Parathyroid adenoma (tissue), 2 donors: ENCODE measurements around the gene YBX2.

ENCODE experiments used
- H2AFZ ChIP-seq: fragments of 300-600 bp; sonication (generic); one replicate; pipeline ENCODE4 v1.7.0; 2017; ENCODE audit warnings: antibody characterized with exemption, mild to moderate bottlenecking
- H3K27ac ChIP-seq: fragments of 300-600 bp; sonication (generic); one replicate; pipeline ENCODE4 v1.7.0; 2017
- H3K27me3 ChIP-seq: fragments of 300-600 bp; sonication (generic); one replicate; pipeline ENCODE4 v1.7.0; 2017; ENCODE audit warnings: low read length; ENCODE audit not compliant: control insufficient read depth, insufficient read depth
- H3K36me3 ChIP-seq: fragments of 300-600 bp; sonication (generic); one replicate; pipeline ENCODE4 v1.7.0; 2017; ENCODE audit warnings: low read length; ENCODE audit not compliant: control insufficient read depth, insufficient read depth
- H3K4me1 ChIP-seq: fragments of 300-600 bp; sonication (generic); one replicate; pipeline ENCODE4 v1.7.0; 2017; ENCODE audit warnings: control low read depth
- H3K4me2 ChIP-seq: fragments of 300-600 bp; sonication (generic); one replicate; pipeline ENCODE4 v1.7.0; 2017; ENCODE audit warnings: low read length
- H3K4me3 ChIP-seq: fragments of 300-600 bp; sonication (generic); one replicate; pipeline ENCODE4 v1.7.0; 2017; ENCODE audit warnings: low read depth, low read length
- H3K79me2 ChIP-seq: fragments of 300-600 bp; sonication (generic); one replicate; pipeline ENCODE4 v1.7.0; 2017; ENCODE audit warnings: control low read depth
- H3K9ac ChIP-seq: fragments of 300-600 bp; sonication (generic); one replicate; pipeline ENCODE4 v1.7.0; 2017; ENCODE audit warnings: mild to moderate bottlenecking
- H3K9me3 ChIP-seq: fragments of 300-600 bp; sonication (generic); one replicate; pipeline ENCODE4 v1.7.0; 2017; ENCODE audit warnings: low read length; ENCODE audit not compliant: control insufficient read depth
- CTCF ChIP-seq: fragments of 300-600 bp; sonication (generic); IDR thresholded peaks from one replicate; pipeline ENCODE4 v1.7.0; 2017; ENCODE audit warnings: antibody characterized with exemption, mild to moderate bottlenecking
- donor health status: primary hyperparathyroidism.

YBX2 gene

GRCh38 chr17:7328009-7328408 is 33.6 kb upstream of the YBX2 start:
- no peak overlapping the region for H3K9ac ChIP-seq

GRCh38 chr17:7327501-7327900 is 33.1 kb upstream of the YBX2 start:
- peaks cover 9% of the 10 kb centered on the region for H3K4me1 ChIP-seq
- no peaks in the 10 kb centered on the region for H3K36me3 ChIP-seq
- H3K27ac ChIP-seq, result no peak overlapping the region
- no peaks in the 10 kb centered on the region for H3K27me3 ChIP-seq
- no peak for TF ChIP-seq CTCF
- H3K9me3 ChIP-seq, result no peaks in the 10 kb centered on the region
- H3K9ac ChIP-seq, result no peak overlapping the region
- peaks cover 7% of the 10 kb centered on the region for H3K79me2 ChIP-seq
- no peak overlapping the region for H3K4me3 ChIP-seq
- H2AFZ ChIP-seq, result no peak overlapping the region
- H3K4me2 ChIP-seq, result no peak overlapping the region

More at GRCh38 chr17:7328009-7328408, 33.6 kb upstream of the YBX2 start:
- H3K79me2 ChIP-seq, result peaks cover 7% of the 10 kb centered on the region
- H3K9me3 ChIP-seq, result no peaks in the 10 kb centered on the region
- H3K27me3 ChIP-seq, result no peaks in the 10 kb centered on the region
- H3K4me1 ChIP-seq, result peaks cover 9% of the 10 kb centered on the region
- H3K27ac ChIP-seq, result peak overlapping the region; percentile 94
- no peak overlapping the region for H2AFZ ChIP-seq
- H3K36me3 ChIP-seq, result no peaks in the 10 kb centered on the region
- peak overlapping the region; percentile 95 for H3K4me3 ChIP-seq
- peak overlapping the region; percentile 97 for H3K4me2 ChIP-seq
- no peak for TF ChIP-seq CTCF

- no peak overlapping the region for H3K27ac ChIP-seq
- TF ChIP-seq CTCF, result no peak
Observed at GRCh38 chr17:7327056-7327455, 32.6 kb upstream of the YBX2 start.

GRCh38 chr17:7326186-7326585 is 31.7 kb upstream of the YBX2 start:
- Histone ChIP-seq H3K27ac (no peak overlapping the region), H2AFZ (no peak overlapping the region), H3K27me3 (no peaks in the 10 kb centered on the region), H3K4me3 (no peak overlapping the region), H3K9ac (no peak overlapping the region), H3K36me3 (no peaks in the 10 kb centered on the region), H3K4me2 (no peak overlapping the region), H3K4me1 (peaks cover 9% of the 10 kb centered on the region), H3K79me2 (peaks cover 7% of the 10 kb centered on the region), H3K9me3 (no peaks in the 10 kb centered on the region)
- TF ChIP-seq CTCF, result no peak

More at GRCh38 chr17:7327056-7327455, 32.6 kb upstream of the YBX2 start:
- Histone ChIP-seq H3K27me3 (no peaks in the 10 kb centered on the region), H3K79me2 (peaks cover 7% of the 10 kb centered on the region), H3K4me2 (no peak overlapping the region), H3K9me3 (no peaks in the 10 kb centered on the region), H3K4me1 (peaks cover 9% of the 10 kb centered on the region), H3K36me3 (no peaks in the 10 kb centered on the region), H3K9ac (no peak overlapping the region), H3K4me3 (no peak overlapping the region), H2AFZ (no peak overlapping the region)

- no peaks in the 10 kb centered on the region for H3K27me3 ChIP-seq
- H3K4me3 ChIP-seq, result no peak overlapping the region
- peaks cover 7% of the 10 kb centered on the region for H3K79me2 ChIP-seq
- H3K4me1 ChIP-seq, result peaks cover 6% of the 10 kb centered on the region
- H3K36me3 ChIP-seq, result no peaks in the 10 kb centered on the region
- H3K9me3 ChIP-seq, result no peaks in the 10 kb centered on the region
- no peak overlapping the region for H3K27ac ChIP-seq
- no peak overlapping the region for H2AFZ ChIP-seq
- H3K4me2 ChIP-seq, result no peak overlapping the region
- H3K9ac ChIP-seq, result no peak overlapping the region
- TF ChIP-seq CTCF, result no peak
Observed at GRCh38 chr17:7325031-7325528, 30.6 kb upstream of the YBX2 start.
